Neuron (in vitro differentiated cells): ENCODE data around the gene TMEM8B.
A peak's percentile ranks its signal among the peaks of the same experiment; 100 is the strongest.

ENCODE experiments used
- H2AFZ ChIP-seq: one replicate; pipeline ENCODE4 v1.6.1; 2013; ENCODE audit warnings: low read depth, mild to moderate bottlenecking, inconsistent platforms, low read length, moderate library complexity
- H3K27me3 ChIP-seq: one replicate; pipeline ENCODE4 v1.6.1; 2013; ENCODE audit warnings: low read length; ENCODE audit not compliant: insufficient read depth
- H3K36me3 ChIP-seq: one replicate; pipeline ENCODE4 v1.6.1; 2013; ENCODE audit warnings: low read length; ENCODE audit not compliant: insufficient read depth
- H3K4me1 ChIP-seq: one replicate; pipeline ENCODE4 v1.6.1; 2013; ENCODE audit warnings: low read length; ENCODE audit not compliant: insufficient read depth
- H3K4me3 ChIP-seq: 2 replicates; pipeline ENCODE4 v1.5.1; 2013; ENCODE audit warnings: mild to moderate bottlenecking, low read length, moderate library complexity
- H3K9me3 ChIP-seq: one replicate; pipeline ENCODE4 v1.6.1; 2013; ENCODE audit warnings: low read length

The TMEM8B gene

DNA sequence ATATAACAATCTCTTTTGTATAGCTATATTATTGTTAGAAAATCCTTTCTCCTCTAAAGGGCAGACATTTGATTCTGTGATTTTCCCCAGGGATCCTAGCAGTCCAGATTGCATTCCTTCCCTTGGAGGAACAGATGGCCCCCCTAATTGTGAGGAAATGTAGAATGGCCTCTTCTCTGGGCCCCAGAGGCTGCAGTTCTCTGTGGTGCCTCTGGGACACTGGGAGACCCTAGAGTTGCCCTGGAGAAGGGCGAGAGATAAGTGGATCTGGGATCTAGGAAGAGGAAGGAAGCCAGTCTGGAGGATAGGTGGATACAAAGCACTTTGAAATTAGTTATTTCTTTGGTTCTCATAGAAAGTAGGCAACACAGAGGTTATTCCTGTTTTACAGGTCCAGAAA lies 12.3 kb upstream of the TMEM8B start:
- H3K4me3 ChIP-seq, result no peak overlapping the region
- no peak overlapping the region for H2AFZ ChIP-seq
- peaks cover 16% of the 10 kb centered on the region for H3K4me1 ChIP-seq
- H3K36me3 ChIP-seq, result no peaks in the 10 kb centered on the region
- H3K9me3 ChIP-seq, result no peaks in the 10 kb centered on the region
- H3K27me3 ChIP-seq, result no peaks in the 10 kb centered on the region

DNA sequence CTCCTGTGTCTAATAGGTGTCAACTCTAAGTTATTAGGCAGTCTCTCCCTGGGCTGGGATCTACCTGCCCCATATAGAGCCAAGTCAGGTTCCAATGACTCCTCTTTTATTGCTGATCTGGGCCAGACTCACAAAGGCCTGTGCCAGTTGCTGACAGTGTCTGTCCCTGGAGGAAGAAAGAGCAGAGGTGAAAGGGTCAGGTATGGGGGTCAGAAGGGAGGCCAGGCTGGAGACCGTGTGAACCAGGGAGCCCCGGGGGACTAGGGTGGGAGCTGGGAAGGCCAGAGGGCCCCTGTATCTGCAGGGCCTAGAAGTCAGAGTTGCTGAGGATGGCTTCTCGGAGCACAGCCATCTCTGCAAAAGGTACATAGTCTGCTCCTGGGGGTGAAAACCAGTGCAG lies 10.7 kb upstream of the TMEM8B start:
- Histone ChIP-seq H3K4me1 (peaks cover 11% of the 10 kb centered on the region), H2AFZ (no peak overlapping the region), H3K4me3 (no peak overlapping the region), H3K9me3 (no peaks in the 10 kb centered on the region), H3K36me3 (no peaks in the 10 kb centered on the region), H3K27me3 (no peaks in the 10 kb centered on the region)

DNA sequence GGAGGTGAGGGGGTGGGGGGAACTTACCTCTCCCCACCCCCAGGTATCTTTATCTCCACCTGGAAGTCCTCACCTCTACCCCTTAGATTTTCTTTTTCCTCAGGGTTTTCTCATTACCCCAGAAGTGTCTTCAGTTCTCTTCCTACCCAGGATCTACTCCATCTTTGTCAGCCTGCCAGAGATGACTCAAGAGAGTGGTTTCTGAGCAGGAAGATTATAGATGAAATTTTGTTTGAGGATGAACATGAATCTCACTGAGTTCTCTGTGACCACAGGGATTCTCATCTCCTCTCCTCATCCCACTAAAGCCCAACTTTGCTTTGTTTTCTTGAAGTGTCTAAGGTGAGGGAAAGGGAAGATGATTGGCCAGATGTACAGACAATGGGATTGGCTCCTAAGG lies 9.0 kb upstream of the TMEM8B start:
- Histone ChIP-seq H3K36me3 (no peaks in the 10 kb centered on the region), H3K27me3 (no peaks in the 10 kb centered on the region), H3K4me3 (no peak overlapping the region), H3K4me1 (no peaks in the 10 kb centered on the region), H2AFZ (no peak overlapping the region), H3K9me3 (no peaks in the 10 kb centered on the region)

DNA sequence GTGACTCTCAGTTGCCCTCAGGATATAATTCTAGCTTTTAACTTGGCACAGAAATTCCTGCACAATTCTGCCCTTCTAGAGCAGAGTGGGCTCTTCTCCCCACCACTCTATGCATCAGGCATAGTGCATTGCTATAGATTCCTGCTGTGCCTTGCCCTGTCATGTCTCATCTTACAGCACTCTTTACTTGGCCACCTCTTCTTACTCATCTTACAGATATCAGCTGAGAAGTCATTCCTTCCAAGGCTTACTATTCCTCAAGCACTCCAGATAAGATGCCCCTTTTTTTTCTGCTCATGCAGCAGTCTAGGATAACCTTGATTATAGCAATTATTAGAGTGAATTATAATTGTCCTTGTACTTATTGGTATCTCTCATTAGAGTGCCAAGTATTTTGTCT lies 6.1 kb upstream of the TMEM8B start:
- Histone ChIP-seq H3K4me3 (no peak overlapping the region), H3K27me3 (no peaks in the 10 kb centered on the region), H3K9me3 (no peaks in the 10 kb centered on the region), H3K36me3 (no peaks in the 10 kb centered on the region), H2AFZ (no peak overlapping the region), H3K4me1 (peaks cover 5% of the 10 kb centered on the region)

DNA sequence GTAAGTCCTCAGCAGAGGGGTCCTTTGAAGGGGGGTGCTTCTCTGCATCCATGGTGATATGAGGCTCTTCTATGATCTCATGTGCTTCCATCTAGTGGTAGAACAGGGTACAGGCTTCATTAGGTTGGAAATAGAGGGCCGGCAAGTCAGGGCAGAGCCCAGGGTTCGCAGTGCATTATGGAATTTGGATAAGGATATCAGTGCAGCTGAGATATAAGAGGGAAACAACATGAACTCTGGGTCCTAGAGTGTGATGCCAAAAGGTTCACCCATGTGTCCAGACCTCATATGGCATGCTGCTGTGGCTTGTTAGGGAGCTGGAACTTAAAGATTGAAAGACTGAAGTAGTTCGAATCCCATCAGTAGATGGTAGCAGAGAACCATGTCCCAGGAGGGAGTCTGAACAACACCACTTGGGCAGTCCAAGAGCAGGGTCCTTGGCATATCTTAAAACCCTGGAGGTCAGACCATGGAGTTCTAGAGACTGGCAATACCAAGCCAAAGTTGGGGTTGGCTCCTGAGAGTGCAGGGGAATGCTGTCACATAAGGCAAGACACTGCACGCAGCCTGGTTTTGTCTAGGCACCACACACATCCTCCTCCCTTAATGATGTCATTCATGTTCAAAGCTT lies 2.8 kb upstream of the TMEM8B start:
- no peaks in the 10 kb centered on the region for H3K27me3 ChIP-seq
- H2AFZ ChIP-seq, result no peak overlapping the region
- no peaks in the 10 kb centered on the region for H3K36me3 ChIP-seq
- no peaks in the 10 kb centered on the region for H3K9me3 ChIP-seq
- H3K4me3 ChIP-seq, result no peak overlapping the region
- peaks cover 23% of the 10 kb centered on the region for H3K4me1 ChIP-seq

DNA sequence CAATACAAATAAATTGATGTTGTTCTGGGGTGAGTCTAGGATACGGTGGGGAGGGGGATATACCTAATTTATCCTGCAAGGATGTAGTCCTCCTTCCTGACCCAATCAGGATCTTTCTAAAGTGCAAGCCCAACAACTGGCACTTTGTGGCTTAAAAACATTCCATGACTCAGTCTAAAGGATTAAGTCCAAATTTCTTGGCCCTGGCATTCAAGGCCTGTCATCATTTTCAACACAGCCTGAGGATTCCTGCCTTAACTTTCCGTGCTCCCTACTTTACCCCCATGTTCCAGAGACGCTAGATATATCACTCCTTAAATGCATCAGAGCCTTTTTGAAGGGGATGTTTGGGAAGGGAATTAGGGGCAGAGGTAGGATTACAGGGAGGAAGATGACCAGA lies 1.5 kb upstream of the TMEM8B start:
- Histone ChIP-seq H3K27me3 (no peaks in the 10 kb centered on the region), H2AFZ (no peak overlapping the region), H3K4me1 (peaks cover 23% of the 10 kb centered on the region), H3K36me3 (no peaks in the 10 kb centered on the region), H3K9me3 (no peaks in the 10 kb centered on the region), H3K4me3 (no peak overlapping the region)

DNA sequence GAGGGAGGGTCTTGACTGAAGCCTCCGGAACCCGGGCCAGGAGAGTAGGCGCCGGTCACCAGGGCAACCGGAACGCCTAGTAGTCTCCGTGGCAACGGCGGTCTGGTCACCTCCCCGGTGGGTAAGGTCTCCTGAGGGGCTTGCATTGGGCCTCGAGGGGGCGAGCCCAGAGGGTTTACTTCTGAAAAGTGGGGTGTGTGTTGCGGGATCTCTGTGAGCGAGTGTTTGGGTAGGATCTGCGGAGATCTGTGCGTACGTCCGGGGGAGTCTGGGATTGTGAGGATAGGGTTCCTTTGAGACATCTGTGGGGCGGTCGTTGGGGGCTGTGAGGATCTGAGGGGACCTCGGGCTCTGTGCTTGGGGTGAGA lies 328 bp upstream of the TMEM8B start, which contains the start of gene FAM221B:
Gene FAM221B (minus strand): TSS at position 17 of the 368 bp plus-strand sequence. CDS start 2,571 bp downstream, outside the sequence.
- Histone ChIP-seq H3K27me3 (no peaks in the 10 kb centered on the region), H3K4me1 (peaks cover 23% of the 10 kb centered on the region), H3K36me3 (no peaks in the 10 kb centered on the region), H2AFZ (peak within 1 kb of the TSS; percentile 74), H3K9me3 (no peaks in the 10 kb centered on the region), H3K4me3 (peak within 1 kb of the TSS; percentile 66)

DNA sequence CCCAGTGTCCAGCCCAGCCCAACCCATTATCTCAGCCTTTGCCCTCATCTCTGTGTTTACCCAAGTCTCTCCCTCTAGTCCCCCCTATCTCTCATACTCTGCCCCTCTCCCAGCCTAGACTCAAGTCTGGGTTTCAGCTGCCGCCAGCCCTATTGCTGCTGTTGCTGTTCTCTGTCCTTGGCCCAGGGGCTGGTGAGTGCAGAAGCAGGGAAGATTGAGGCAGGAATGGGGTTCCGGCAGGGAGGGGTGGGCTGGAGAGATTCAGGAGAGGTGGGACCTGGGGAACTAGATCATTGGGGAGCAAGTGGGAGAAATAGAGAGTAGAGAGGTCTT lies 702 bp downstream of the TMEM8B start:
- no peaks in the 10 kb centered on the region for H3K27me3 ChIP-seq
- H2AFZ ChIP-seq, result no peak overlapping the region
- no peaks in the 10 kb centered on the region for H3K9me3 ChIP-seq
- peaks cover 5% of the 10 kb centered on the region for H3K36me3 ChIP-seq
- H3K4me1 ChIP-seq, result peaks cover 23% of the 10 kb centered on the region
- H3K4me3 ChIP-seq, result peak overlapping the region; percentile 66

DNA sequence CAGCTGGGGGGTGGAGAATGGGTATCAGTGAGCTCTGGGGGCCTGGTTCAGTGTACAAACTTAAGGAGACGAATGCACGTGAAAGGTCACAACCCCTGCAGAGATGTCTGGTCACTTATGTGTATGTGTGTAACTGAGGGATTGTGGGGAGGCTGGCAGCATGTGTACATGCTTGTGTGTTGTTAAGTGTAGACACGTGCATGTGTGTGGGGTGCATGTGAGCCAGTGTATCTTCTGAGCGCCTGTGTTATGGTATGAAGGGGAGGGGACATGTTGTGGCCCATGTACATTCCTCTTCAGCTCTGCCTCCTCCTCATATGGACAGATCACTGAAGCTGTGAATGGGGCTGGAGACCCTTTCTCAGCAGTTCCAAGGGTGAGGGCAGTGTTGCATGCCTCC lies 2.0 kb downstream of the TMEM8B start:
- Histone ChIP-seq H3K36me3 (peaks cover 15% of the 10 kb centered on the region), H3K4me3 (no peak overlapping the region), H3K27me3 (no peaks in the 10 kb centered on the region), H3K4me1 (peaks cover 22% of the 10 kb centered on the region), H2AFZ (no peak overlapping the region), H3K9me3 (no peaks in the 10 kb centered on the region)

DNA sequence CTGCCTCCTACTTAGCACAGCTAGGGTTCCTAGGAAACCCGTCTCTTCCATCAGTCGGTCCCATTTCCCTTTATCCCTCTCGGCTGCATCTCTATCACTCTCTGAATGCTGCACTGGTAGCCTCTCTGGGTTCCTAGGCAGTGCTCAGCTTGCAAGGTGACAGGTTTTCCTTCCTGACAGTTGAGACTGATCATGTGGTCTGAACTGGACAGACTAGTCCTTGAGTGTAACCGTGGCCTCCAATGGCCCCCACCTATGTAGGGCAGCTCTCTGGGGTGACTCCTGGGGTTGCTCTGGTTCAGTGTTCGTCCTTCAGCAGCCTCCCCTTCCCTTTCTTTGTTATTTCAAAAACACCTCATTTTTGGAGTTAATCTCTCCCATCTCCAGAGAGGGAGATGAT lies 3.8 kb downstream of the TMEM8B start:
- Histone ChIP-seq H3K27me3 (no peaks in the 10 kb centered on the region), H2AFZ (no peak overlapping the region), H3K4me1 (peaks cover 18% of the 10 kb centered on the region), H3K4me3 (no peak overlapping the region), H3K9me3 (peaks cover 2% of the 10 kb centered on the region), H3K36me3 (peaks cover 17% of the 10 kb centered on the region)

DNA sequence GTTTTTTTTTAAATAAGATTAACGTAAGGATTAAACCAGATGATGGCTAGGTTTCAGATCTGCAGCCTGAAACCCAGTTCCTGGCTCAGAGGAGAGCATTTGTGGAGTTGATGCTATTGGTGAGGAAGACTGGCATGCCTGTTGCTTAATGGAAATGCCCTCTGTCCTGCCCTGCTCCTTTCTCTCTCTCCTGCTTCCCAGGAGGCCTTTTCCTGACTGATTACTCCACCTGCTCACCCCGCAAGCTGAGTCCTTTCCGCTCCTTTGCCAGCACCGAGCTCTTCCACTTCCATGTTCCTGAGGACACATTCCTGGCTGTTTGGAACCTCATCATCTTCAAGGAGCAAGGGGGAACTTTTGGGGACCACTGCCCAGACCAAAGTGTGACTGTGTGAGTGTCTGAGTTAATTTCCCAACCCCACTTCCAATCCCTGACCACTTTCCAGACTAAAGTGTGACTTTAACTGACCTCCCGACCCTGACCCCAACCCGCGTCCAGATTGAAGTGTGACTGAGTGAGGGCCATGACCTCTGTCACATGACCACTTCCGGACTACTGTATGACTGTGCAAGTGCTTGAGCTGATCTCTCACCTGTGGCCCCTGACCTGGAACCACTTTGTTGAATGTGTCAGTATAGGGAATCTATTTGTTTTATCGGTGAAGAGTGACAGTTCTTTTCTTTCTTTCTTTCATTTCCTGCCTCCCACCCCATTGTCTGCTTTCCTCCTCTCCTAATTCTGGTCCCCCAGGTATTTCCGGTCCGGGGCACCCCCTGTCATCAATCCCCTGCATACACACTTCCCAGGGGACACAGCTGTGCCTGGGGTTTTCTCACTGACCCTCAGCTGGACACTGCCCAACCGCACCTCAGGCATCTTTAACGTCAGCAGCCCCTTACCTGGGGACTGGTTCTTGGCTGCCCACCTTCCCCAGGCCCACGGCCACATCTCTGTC lies 5.5 kb downstream of the TMEM8B start:
- Histone ChIP-seq H3K27me3 (no peaks in the 10 kb centered on the region), H3K9me3 (peaks cover 2% of the 10 kb centered on the region), H3K4me1 (peaks cover 12% of the 10 kb centered on the region), H3K36me3 (peaks cover 17% of the 10 kb centered on the region), H2AFZ (no peak overlapping the region), H3K4me3 (no peak overlapping the region)

DNA sequence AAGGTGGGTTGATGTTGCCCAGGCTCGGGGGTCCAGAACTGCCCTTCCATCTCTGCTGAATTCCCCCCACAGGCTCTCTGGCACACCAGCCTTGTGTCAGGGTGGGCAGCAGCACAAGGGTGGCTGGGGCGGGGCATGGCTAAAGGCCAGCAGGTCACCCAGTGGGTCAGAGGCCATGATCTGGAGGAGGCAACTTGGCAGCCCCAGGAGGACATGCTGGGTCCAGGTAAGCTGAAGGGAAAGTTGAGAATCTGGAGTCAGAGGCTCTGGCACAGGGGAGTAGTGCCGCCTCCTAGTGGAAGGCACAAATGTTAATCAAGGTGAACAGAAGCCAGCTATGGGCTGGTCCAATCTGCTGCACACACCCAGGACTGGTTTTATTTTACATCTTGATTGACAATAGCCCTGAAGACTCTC lies 6.2 kb downstream of the TMEM8B start:
- Histone ChIP-seq H3K27me3 (no peaks in the 10 kb centered on the region), H3K4me3 (no peak overlapping the region), H3K4me1 (peaks cover 6% of the 10 kb centered on the region), H2AFZ (no peak overlapping the region), H3K36me3 (peaks cover 17% of the 10 kb centered on the region), H3K9me3 (peaks cover 2% of the 10 kb centered on the region)

DNA sequence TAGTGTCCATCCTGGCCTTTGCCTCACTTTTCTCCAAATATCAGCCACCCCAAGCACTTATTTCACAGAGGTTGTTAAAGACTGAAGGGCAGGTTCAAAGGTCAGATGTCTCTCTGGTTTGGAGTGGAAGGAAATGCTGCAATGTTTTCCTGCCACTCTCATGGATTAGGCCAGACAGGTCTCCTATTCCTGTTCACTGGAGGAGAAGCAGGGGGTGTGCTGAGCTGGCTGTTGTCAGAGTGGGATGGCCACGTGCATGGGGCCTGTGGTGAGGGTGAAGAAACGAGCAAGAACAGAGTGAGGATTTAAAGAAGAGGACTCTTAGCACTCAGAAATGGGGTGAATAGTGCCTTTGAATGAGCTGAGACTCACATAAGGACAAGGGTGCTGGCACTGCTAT lies 6.7 kb downstream of the TMEM8B start:
- H3K4me3 ChIP-seq, result no peak overlapping the region
- H3K36me3 ChIP-seq, result peaks cover 17% of the 10 kb centered on the region
- peaks cover 2% of the 10 kb centered on the region for H3K9me3 ChIP-seq
- H3K27me3 ChIP-seq, result no peaks in the 10 kb centered on the region
- H3K4me1 ChIP-seq, result peaks cover under 1% of the 10 kb centered on the region
- no peak overlapping the region for H2AFZ ChIP-seq
